Measurements from ENCODE around the gene POC1A.
"Not testable (repeated sequence)": the region's sequence is repeated elsewhere in the genome, so short reads cannot be mapped to it uniquely, and the experiment has no call there.

POC1A gene

GRCh38 chr3:52039846-52040245 is 114.4 kb downstream of the POC1A start:
- DNase-seq, result no peak

GRCh38 chr3:52039426-52039825 is 114.8 kb downstream of the POC1A start:
- DNase-seq, result no peak

GRCh38 chr3:52038227-52038626 is 116.0 kb downstream of the POC1A start:
- no peak for DNase-seq

DNA sequence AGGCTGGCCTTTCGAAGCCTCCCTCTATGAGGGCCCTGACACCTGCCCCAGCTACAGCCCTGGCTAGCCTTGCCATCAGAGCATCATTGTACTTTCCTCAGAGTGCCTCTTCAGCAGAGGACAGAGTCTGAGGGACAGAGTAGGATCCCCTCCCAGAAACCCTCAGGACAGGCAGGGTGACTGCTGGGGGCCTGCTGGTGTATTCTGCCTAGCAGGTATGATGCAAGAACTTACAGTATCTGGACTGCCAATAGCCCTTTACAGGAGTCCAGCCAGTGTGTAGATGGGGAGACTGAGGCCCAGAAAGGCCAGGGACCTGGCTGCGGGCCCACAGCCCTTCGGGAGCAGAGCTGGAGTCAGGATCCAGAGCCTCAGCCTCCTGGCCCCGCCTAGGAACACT is 116.9 kb downstream of the POC1A start:
- no peak for DNase-seq

- DNase-seq, result no peak
Observed at GRCh38 chr3:52036829-52037228, 117.4 kb downstream of the POC1A start.

- no peak for DNase-seq
Observed at GRCh38 chr3:52036222-52036694, 118.0 kb downstream of the POC1A start.

- DNase-seq, result no peak
Observed at GRCh38 chr3:52034651-52035050, 119.6 kb downstream of the POC1A start.

DNA sequence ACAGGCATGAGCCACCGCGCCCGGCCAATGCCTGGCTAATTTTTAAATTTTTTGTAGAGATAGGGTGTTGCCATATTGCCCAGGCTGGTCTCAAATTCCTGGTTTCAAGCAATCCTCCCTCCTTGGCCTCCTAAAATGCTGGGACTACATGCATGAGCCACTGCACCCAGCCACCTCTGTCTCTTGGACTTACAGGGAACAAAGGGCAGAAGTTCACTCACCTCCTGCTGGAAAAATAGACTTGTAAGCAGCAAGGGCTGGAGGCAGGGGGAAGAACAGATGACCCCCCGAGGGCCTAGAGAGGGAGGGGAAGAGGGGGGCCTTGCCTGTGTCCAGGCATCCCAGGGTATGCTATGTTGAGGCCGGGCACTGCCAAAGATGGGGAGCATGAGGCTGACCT is 120.0 kb downstream of the POC1A start:
- DNase-seq, result no peak

DNA sequence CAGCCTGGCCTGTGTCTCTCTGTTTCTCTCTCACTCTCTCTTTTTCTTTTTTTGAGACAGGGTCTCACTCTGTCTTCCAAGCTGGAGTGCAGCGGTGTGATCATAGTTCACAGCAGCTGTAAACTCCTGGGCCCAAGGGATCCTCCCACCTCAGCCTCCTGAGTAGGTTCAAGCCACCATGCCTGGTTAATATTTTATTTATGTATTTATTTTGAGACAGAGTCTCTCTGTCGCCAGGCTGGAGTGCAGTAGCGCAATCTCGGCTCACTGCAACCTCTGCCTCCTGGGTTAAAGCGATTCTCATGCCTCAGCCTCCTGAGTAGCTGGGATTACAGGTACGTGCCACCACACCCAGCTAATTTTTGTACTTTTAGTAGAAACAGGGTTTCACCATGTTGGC is 120.5 kb downstream of the POC1A start:
- DNase-seq, result not testable (repeated sequence)

DNA sequence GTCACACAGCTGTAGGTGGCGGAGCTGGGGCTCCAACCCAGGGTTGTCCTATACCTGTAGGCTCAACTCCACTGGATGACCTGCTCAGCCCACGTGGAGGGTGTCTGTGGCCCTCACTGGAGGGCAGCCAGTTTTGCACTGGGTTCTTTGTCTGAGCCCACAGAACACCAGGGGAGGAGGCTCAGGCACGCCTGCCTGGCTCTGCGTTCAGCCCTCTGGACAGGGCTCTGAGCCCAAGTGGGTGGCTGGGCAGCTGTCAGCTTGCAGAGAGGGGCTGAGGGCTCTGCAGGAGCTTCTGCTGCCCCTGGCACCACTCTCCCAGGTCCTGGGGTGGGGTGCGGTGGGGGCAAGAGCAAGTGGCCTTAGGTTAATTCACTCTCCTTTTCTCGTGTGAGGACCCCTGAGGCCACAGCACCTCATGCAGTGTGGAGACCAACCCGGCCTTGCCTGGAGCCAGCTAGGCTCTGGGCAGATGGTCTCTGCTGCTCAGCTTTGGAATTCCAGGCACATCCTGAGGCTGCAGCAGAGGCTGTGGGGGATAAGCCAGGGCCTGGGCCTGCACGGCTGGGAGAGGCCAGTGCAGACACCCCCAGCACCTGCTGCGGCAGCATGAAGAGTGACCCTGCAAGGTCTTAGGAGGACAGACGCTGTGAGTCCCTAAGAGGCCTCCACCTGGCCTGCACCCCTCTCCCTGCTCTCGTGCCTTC is 121.4 kb downstream of the POC1A start:
- DNase-seq, result no peak

GRCh38 chr3:52031896-52032295 is 122.3 kb downstream of the POC1A start:
- DNase-seq, result no peak

DNA sequence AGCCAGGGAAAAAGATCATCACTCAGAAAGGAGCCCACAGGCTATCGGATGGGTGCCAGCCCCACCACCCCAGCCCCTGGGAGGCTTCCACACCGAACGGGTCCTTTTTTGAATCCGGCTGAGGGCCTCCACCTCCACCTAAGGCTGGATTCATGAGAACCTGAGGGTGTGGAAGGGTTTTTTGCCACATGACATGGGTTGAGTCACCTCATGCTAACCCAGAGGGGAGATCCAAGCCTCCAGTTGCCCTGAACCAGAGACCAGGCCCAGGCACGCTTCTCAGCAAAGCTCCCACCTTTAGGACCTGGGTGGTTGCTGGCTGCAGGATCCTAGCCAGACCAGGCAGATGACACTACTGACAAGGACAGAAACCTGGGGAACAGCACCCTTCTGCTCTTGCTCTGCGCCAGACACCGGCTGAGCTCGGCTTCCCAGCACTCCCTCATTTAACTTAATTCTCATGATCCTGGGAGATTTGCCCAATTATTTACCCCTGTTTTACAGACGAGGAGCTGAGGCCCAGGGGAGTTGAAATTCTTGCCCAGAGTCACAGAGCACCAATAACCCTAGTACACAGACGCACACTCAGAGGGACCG is 123.4 kb downstream of the POC1A start:
- DNase-seq, result no peak

- DNase-seq, result no peak
Observed at GRCh38 chr3:52029535-52029934, 124.7 kb downstream of the POC1A start.

DNA sequence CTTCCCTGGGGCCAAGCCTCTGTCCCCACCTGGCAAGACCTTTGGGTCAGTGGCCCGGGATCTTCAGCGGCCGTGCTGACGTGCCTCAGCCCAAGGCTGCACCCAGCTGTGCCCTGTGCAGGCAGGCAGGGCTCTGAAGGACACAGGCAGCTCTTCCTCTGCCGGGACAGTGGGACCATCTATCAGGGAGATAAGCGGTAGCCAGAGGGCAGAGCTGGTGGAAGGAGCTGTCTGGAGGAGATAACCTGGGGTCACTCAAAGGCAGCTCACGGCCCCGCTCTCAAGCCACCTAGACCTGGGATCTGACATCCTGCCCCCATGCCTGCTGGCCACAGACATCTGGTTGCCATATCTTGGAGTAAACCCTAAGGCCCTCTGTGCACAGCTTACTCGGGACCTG is 125.2 kb downstream of the POC1A start:
- DNase-seq, result no peak

DNA sequence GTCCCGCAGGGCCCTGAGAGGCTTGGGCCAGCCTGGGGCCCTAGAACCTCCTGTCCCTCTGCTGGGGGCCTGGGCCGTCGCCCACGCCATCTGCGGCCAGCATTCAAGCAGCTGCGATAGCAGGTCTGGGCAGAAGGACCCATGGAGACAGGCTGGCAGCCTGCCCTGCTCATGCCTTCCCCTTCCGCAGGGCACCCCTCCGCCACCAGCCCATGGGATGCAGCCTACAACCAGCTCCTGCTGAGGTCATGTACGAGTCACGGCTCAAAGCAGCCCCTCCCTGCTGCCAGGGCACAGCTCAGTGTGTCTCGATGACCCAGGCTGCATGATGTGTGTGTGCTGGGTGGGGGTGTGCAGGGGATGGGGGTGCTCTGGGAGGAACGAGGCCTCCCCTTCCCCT is 125.7 kb downstream of the POC1A start:
- DNase-seq, result no peak

DNA sequence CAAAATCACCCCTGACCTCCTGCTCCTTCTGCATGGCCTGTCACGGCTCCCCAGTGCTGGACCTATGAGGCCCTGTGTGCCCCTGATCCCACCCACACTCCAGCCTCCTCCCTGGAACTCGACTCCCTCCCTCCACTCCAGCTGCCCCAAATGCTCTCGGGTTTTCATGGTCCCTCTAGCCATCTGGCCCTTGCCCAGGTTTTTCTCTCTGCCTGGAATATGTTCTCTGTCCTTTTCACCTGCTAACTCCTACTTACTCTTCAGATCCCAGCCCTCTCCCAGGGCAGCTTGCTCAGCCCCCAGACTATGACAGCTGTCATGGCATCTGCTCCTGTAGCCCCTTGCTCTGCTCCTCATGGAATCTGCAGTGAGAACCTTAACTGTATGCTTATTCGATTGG is 128.2 kb downstream of the POC1A start:
- DNase-seq, result no peak

- no peak for DNase-seq
Observed at GRCh38 chr3:52025453-52025852, 128.8 kb downstream of the POC1A start.
